IMR-90 (cell line): Measurements from ENCODE around the gene USP32. TPM values are rescaled to one million over a fixed set of nuclear protein-coding genes. Genes with fewer than 3 reads are reported as not detected.

Source experiments
- ATAC-seq: fragments of 200-7000 bp; cut with Tn5 transposase; 2 replicates; pipeline ENCODE4 v1.9.1; 2020; ENCODE audit warnings: low read depth, mild to moderate bottlenecking, moderate library complexity
- BruUV-seq: library from RNA; stranded (reverse); fragments of 400-500 nt; replicated peaks from 2 replicates; lab custom pipeline; 2021; lab: Mats Ljungman, UMichigan
- CTCF ChIA-PET: fragments of 300-600 bp; formaldehyde crosslinking; extraction: SDS; loops from one replicate; lab custom pipeline; 2021; ENCODE audit warnings: antibody characterized with exemption; lab: Yijun Ruan, JAX
- POLR2A ChIA-PET: fragments of 300-600 bp; sonication (Branson Sonifier 250); formaldehyde crosslinking; loops from one replicate; lab custom pipeline; 2022; ENCODE audit warnings: antibody characterized with exemption; ENCODE audit not compliant: unreplicated experiment; lab: Charles Lee
- DNase-seq: peaks from one replicate; pipeline ENCODE4 v3.0.0; 2013
- H2AFZ ChIP-seq: replicated peaks from 2 replicates; pipeline ENCODE3; 2013; ENCODE audit warnings: low read length, mild to moderate bottlenecking; ENCODE audit not compliant: poor library complexity
- H2AK5ac ChIP-seq: 2 replicates; pipeline ENCODE4 v1.6.1; 2013; ENCODE audit warnings: low read depth, low read length, inconsistent platforms
- H2AK9ac ChIP-seq: replicated peaks from 2 replicates; pipeline ENCODE3; 2013; ENCODE audit warnings: mild to moderate bottlenecking, low read depth, low read length, moderate library complexity; ENCODE audit not compliant: poor library complexity
- H2BK120ac ChIP-seq: 2 replicates; pipeline ENCODE4 v1.6.1; 2013; ENCODE audit warnings: low read depth, low read length, inconsistent platforms
- H2BK15ac ChIP-seq: 3 replicates; pipeline ENCODE4 v1.6.1; 2013; ENCODE audit warnings: low read depth, low read length, inconsistent platforms
- H2BK20ac ChIP-seq: 2 replicates; pipeline ENCODE4 v1.6.1; 2013; ENCODE audit warnings: low read depth, mild to moderate bottlenecking, inconsistent platforms, low read length, moderate library complexity
- H2BK5ac ChIP-seq: 2 replicates; pipeline ENCODE4 v1.6.1; 2013; ENCODE audit warnings: mild to moderate bottlenecking, low read depth, low read length, inconsistent platforms; ENCODE audit not compliant: poor library complexity, severe bottlenecking
- H3K14ac ChIP-seq: replicated peaks from 2 replicates; pipeline ENCODE4 v1.6.1; 2013; ENCODE audit warnings: low read depth, low read length, inconsistent platforms
- H3K18ac ChIP-seq: 2 replicates; pipeline ENCODE4 v1.6.1; 2013; ENCODE audit warnings: low read depth, low read length, control low read depth
- H3K23ac ChIP-seq: 2 replicates; pipeline ENCODE4 v1.6.1; 2013; ENCODE audit warnings: low read depth, low read length, inconsistent platforms
- H3K27ac ChIP-seq: 2 replicates; pipeline ENCODE4 v1.5.1; 2013; ENCODE audit warnings: mild to moderate bottlenecking, control low read depth, low read length; ENCODE audit not compliant: insufficient read depth
- H3K27me3 ChIP-seq: 2 replicates; pipeline ENCODE4 v1.6.1; 2013; ENCODE audit warnings: low read length; ENCODE audit not compliant: control insufficient read depth, insufficient read depth
- H3K36me3 ChIP-seq: 2 replicates; pipeline ENCODE4 v1.6.1; 2013; ENCODE audit warnings: low read length, mixed read lengths; ENCODE audit not compliant: control insufficient read depth, insufficient read depth
- H3K4ac ChIP-seq: 2 replicates; pipeline ENCODE4 v1.6.1; 2013; ENCODE audit warnings: low read depth, low read length, inconsistent platforms
- H3K4me1 ChIP-seq: 2 replicates; pipeline ENCODE4 v1.6.1; 2013; ENCODE audit warnings: low read length, mixed read lengths; ENCODE audit not compliant: control insufficient read depth, insufficient read depth
- H3K4me2 ChIP-seq: 2 replicates; pipeline ENCODE4 v1.6.1; 2013; ENCODE audit warnings: low read depth, mild to moderate bottlenecking, control low read depth, low read length, moderate library complexity
- H3K4me3 ChIP-seq: 2 replicates; pipeline ENCODE4 v1.5.1; 2013; ENCODE audit warnings: low read depth, mild to moderate bottlenecking, control low read depth, low read length, moderate library complexity; ENCODE audit not compliant: insufficient read depth
- H3K56ac ChIP-seq: 2 replicates; pipeline ENCODE4 v1.6.1; 2013; ENCODE audit warnings: low read length, inconsistent platforms; ENCODE audit not compliant: insufficient read depth; ENCODE audit errors: extremely low read depth
- H3K79me1 ChIP-seq, 2 experiments: 2 replicates each; pipeline ENCODE4 v1.6.1; 2013; ENCODE audit warnings: low read length in 2 of 2, inconsistent platforms in 1 of 2, low read depth in 1 of 2
- H3K9ac ChIP-seq: 2 replicates; pipeline ENCODE4 v1.6.1; 2013; ENCODE audit warnings: low read depth, low read length, control low read depth
- H3K9me1 ChIP-seq: 2 replicates; pipeline ENCODE4 v1.6.1; 2013; ENCODE audit warnings: low read length, inconsistent platforms; ENCODE audit not compliant: insufficient read depth
- H3K9me3 ChIP-seq: 2 replicates; pipeline ENCODE4 v1.6.1; 2013; ENCODE audit warnings: low read length; ENCODE audit not compliant: control insufficient read depth, insufficient read depth
- H4K20me1 ChIP-seq: 2 replicates; pipeline ENCODE4 v1.6.1; 2013; ENCODE audit warnings: low read length, inconsistent platforms; ENCODE audit not compliant: insufficient read depth
- H4K5ac ChIP-seq: 2 replicates; pipeline ENCODE4 v1.6.1; 2013; ENCODE audit warnings: mild to moderate bottlenecking, low read depth, low read length, control low read depth
- H4K8ac ChIP-seq, 2 experiments: 2 replicates each; pipeline ENCODE4 v1.6.1; 2013; ENCODE audit warnings: low read depth in 2 of 2, low read length in 2 of 2, control low read depth in 1 of 2, inconsistent platforms in 1 of 2
- H4K91ac ChIP-seq: 2 replicates; pipeline ENCODE4 v1.6.1; 2013; ENCODE audit warnings: low read depth, low read length, inconsistent platforms; ENCODE audit not compliant: insufficient read depth
- CEBPB ChIP-seq: IDR thresholded peaks from 2 replicates; pipeline ENCODE4 v1.6.1; 2012; ENCODE audit warnings: low read depth, low read length, improper control_type of control experiment
- WGBS, 2 experiments: methylation state at CpG; one replicate each; pipeline versions ENCODE4 v1.1.5 to v1.1.7; 2013; ENCODE audit warnings: missing lambda C conversion rate in 2 of 2; ENCODE audit not compliant: insufficient read length in 1 of 2; ENCODE audit errors: extremely low coverage in 2 of 2; 5-methylcytosine and 5-hydroxymethylcytosine counted together
- dilution Hi-C: fragments of 300-500 bp; cut with HindIII; formaldehyde crosslinking; loops from one replicate; pipeline ENCODE4 v1.14.3; 2018; ENCODE audit warnings: low sequenced_read_pairs; ENCODE audit not compliant: unreplicated experiment
- in situ Hi-C: fragments of 300-500 bp; cut with MboI; formaldehyde crosslinking; loops from 3 replicates; pipeline ENCODE4 v1.14.3; 2019; ENCODE audit warnings: low sequenced_read_pairs, inconsistent platforms, mixed read lengths
- intact Hi-C: fragments of 100-400 bp; cut with micrococcal nuclease; formaldehyde crosslinking; loops from 2 replicates; pipeline ENCODE4 v1.10.0; 2022
- polyA plus RNA-seq, 3 experiments: library from polyadenylated mRNA; depleted of rRNA; stranded (reverse); fragments of >200 nt; gene quantifications; 2 replicates each; pipeline ENCODE4 v1.2.3, GENCODE V29; 2012; ENCODE audit warnings: low replicate concordance in 1 of 3
- total RNA-seq: library from RNA; depleted of rRNA; stranded (reverse); fragments of >200 nt; gene quantifications from 2 replicates; pipeline ENCODE4 v1.2.3, GENCODE V29; 2012

The USP32 gene
- total and polyA plus RNA-seq, 2 of the 4 experiments (the other 2 are of a cell fraction): 16.8 to 46.8 TPM

DNA sequence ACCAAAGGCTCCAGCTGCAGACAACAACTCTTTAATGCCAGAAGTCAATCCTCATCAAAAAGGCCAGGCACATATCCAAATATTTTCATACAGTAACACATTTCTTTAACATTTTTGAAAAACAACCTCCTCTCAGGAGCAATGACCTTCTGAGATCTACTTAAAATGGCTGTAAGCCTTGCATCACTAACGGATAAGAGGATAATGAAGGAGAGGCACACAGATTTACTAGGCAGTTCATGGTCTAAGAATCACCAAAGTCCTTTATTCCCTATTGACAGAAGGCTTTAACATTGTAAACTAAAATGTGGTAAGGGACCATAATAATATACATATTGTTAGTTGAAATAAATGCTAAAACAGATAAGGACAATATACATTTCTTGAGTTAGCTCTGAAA, 114.7 kb downstream of the USP32 start:
- Histone ChIP-seq H2BK15ac (no peak overlapping the region), H2AK9ac (no peak overlapping the region), H4K5ac (no peak overlapping the region), H2BK5ac (no peak overlapping the region), H3K9me1 (peaks cover 3% of the 10 kb centered on the region; the same call in 1 of the 2 replicates), H3K18ac (no peak overlapping the region), H3K56ac (no peak overlapping the region), H3K27me3 (no peaks in the 10 kb centered on the region), H3K14ac (no peak overlapping the region), H3K4ac (no peak overlapping the region), H3K79me1 (peaks cover 13 to 34% of the 10 kb centered on the region in 2 experiments), H3K4me1 (no peaks in the 10 kb centered on the region; the same call in 1 of the 2 replicates), H4K20me1 (no peaks in the 10 kb centered on the region; the same call in 1 of the 2 replicates), H3K36me3 (no peaks in the 10 kb centered on the region), H2BK120ac (no peak overlapping the region), H3K9ac (no peak overlapping the region), H2AK5ac (no peak overlapping the region), H2AFZ (no peak overlapping the region), H3K4me2 (no peak overlapping the region), H4K91ac (no peak overlapping the region), H3K23ac (peak overlapping the region; percentile 4; the same call in 1 of the 2 replicates), H3K27ac (no peak overlapping the region), H2BK20ac (no peak overlapping the region), H4K8ac (no peak overlapping the region), H3K4me3 (no peak overlapping the region), H3K9me3 (no peaks in the 10 kb centered on the region)
- WGBS, 2 experiments: no CpG with 5 or more reads among the region's 1 CpG
- DNase-seq: no peak
- ATAC-seq: no peak
- ChIA-PET CTCF (no interaction called here), POLR2A (interaction anchor here (0.5 kb wide), 1 partner anchor 130 kb away, joined by 11 read pairs; no protein-coding TSS in a partner anchor)
- dilution Hi-C loops (no loop called here), intact Hi-C loops (no loop called here), in situ Hi-C loops (no loop called here)
- BruUV-seq: no TSS peak
- TF ChIP-seq CEBPB: no peak
